H4 (cell line): Measurements from ENCODE around the gene PPP6R2. TPM values are rescaled to one million over a fixed set of nuclear protein-coding genes. Genes with fewer than 3 reads are reported as not detected.
"Not testable (repeated sequence)": the region's sequence is repeated elsewhere in the genome, so short reads cannot be mapped to it uniquely, and the experiment has no call there.

ENCODE experiments used
- DNase-seq: peaks from one replicate; pipeline ENCODE4 v3.0.0-alpha.2; 2015; ENCODE audit warnings: low spot score
- total RNA-seq: library from RNA; depleted of rRNA; stranded (reverse); fragments of >200 nt; shearing (Covaris generic); gene quantifications from 2 replicates; pipeline ENCODE4 v1.2.3, GENCODE V29; 2014

PPP6R2 gene
- total RNA-seq, 1 experiment from 2014 or later = 22.9 TPM

DNA sequence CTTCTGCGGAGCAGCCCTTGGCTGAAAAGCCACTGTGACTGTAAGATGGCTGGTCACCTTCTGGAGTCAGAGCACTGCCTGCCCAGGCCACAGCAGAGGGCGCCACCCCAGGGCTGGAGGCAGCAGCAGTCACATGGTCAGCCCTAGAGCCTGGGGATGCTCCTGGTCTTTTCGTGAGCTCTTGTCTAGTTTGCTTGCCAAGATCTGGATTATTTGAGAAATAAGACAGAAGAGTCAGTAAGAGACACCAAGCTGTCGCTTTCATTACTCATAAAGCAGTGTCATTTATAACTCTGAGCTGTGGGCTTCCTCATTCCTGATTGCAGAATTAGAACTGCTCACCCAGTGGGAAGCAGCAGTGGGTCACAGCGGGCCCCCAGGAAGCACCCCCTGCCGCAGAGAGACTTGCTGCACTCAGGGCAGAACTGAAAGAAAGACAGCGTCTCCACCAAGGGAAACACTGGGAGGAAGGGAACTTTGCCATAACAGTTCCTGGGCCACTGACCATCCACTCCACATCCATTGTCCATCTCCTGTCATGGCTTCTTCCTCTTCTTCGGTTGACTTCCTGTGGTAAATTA is 56.7 kb downstream of the PPP6R2 start:
- DNase-seq = peak; percentile 27

DNA sequence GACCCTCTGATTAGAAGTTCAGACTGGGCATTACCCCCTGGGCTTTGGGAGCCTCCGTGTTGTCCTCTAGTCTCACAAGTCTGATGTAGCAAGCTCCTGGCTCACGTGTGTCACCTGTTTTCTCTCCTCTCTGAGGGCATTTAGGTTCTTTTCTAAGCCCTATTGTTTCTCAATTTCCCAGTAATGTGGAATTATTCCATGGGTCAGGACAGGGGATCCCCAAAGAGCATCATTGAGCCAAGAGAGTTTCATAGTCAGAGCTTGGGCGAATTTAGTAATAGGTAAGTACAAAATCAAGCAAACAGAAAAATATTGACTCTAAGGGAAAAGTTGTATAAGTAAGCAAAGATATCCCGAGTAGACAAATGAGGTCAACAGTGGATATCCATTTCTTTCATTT is 57.3 kb downstream of the PPP6R2 start:
- DNase-seq = no peak

GRCh38 chr22:50400931-50401330 is 57.8 kb downstream of the PPP6R2 start:
- no peak for DNase-seq

- DNase-seq = no peak
Measured at GRCh38 chr22:50401907-50402306, 58.8 kb downstream of the PPP6R2 start.

- DNase-seq = no peak
Measured at GRCh38 chr22:50403701-50404101, 60.6 kb downstream of the PPP6R2 start.

GRCh38 chr22:50406416-50407170 is 63.5 kb downstream of the PPP6R2 start:
- no peak for DNase-seq

DNA sequence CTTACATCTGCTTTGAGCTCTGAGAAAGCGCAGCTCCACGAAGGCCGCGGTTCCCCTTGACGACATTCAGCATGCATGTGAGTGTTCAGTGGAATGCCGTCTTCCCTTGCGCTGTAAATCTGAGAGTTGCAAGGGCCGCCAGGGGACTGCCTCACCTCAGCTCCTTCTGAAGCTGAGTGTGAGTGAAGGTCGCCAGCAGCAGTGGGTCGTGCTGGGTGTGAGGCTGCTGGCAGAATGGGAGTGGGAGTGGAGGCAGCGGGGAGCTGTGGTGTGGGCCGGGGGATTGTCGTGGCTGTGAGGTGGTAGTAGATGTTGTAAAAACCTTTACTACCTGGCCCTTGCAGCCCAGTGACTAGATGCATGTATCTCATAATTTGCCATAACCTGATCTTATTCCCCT is 65.2 kb downstream of the PPP6R2 start:
- DNase-seq = no peak

GRCh38 chr22:50408954-50409353 is 65.8 kb downstream of the PPP6R2 start:
- not testable (repeated sequence) for DNase-seq

DNA sequence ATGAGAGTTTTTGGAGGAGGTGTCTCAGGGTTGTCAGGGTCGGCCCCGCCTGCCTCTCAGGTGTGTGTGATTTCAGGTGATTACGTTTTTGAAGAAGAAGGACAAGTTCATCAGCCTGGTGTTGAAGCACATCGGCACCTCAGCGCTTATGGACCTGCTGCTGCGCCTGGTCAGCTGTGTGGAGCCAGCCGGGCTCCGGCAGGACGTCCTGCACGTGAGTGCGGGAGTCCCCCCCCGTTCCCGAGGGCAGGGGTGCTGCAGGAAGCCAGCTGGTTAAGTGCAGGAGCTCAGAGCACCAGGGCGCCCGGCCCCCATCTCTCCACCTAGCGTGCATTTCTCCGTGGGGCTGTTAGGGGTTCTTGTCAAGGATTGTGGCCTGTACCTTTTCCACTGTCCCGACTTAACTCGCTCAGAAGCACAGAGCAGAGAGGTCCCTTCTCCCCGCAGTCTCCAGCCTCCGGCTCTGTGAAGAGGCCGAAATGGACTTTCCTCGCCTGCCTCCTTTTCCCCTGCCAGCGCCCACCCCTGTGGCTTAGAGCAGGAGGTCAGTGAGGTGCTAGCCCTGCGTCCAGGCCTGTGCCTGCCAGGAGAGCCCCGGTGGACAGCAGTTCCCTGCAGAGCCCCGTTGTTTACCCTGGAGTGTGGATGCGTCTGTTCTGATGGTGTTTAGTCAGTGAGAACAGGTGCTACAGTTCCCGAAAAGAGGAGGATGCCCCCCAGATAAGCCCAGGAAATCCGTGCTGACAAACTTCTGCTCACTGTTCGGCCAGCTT is 71.5 kb downstream of the PPP6R2 start:
- no peak for DNase-seq

DNA sequence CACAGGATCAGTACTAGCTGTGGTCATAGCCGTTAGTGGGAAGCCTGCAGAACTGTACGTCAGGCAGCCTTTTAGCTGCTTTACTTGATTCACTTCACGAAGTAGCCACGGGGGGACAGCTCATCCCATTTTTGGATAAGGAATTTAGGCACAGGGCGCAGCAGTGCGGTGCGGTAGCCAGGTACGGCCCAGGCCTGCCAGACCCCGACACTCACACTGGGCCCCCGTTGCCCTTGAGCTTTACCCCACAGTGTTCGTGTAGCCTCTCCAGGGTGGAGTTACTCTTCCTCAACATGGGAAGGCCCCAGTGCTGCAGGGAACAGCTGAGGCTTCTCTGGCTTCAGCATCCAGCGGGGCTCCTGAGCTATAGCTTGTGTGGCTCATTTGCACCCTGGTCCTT is 72.3 kb downstream of the PPP6R2 start:
- DNase-seq = no peak

DNA sequence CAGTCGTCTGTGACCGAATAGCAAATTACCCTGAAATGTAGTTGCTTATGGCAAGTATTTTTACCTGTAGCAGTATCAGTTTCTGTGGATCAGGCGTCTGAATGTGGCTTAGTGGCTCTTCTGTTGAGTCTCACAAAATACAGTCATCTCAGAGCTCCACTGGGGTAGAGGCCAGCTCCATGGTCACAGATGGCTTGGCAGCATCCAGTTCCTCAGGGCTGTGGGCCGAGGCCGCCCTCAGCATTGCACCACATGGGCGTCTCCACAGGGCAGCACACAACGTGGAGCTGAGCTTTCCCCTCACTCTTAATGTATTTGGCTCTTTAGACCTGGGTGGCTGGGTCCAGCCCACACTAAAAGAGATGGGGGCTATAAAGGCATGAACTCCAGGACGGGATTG is 73.9 kb downstream of the PPP6R2 start:
- no peak for DNase-seq

- no peak for DNase-seq
Measured at GRCh38 chr22:50417411-50418210, 74.5 kb downstream of the PPP6R2 start.

DNA sequence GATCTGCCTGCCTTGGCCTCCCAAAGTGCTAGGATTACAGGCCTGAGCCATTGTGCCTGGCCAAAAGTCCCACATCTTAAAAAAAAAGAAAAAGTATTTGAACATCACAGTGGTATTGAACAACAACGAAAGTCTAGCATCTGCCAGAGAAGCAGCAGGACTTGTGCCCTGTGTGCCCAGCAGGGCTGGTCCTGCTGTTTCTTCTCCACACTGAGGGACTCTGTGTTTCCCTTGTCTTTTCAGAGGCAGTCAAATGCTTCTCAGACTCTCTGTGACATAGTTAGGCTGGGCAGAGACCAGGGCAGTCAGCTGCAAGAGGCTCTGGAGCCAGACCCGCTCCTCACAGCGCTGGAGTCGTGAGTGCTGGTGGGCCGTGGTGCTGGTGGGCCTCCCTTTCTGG is 75.5 kb downstream of the PPP6R2 start:
- DNase-seq = no peak

DNA sequence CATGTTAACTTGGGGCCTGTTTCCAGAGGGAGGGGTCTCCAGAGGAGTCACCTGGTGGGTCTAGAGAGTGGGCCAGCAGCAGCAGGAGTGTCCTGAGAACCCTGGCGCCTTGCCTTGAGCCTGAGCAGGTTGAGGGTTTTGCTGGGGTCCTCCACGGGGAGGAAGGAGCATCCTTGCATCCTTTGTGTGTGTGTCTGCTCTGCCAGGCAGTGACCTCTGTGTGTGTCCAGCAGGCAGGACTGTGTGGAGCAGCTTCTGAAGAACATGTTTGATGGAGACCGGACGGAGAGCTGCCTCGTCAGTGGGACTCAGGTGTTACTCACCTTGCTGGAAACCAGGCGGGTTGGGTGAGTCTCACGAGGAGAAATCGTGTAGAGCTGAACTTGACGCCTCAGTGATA is 76.0 kb downstream of the PPP6R2 start:
- no peak for DNase-seq

- no peak for DNase-seq
Measured at GRCh38 chr22:50420015-50420414, 76.9 kb downstream of the PPP6R2 start.

DNA sequence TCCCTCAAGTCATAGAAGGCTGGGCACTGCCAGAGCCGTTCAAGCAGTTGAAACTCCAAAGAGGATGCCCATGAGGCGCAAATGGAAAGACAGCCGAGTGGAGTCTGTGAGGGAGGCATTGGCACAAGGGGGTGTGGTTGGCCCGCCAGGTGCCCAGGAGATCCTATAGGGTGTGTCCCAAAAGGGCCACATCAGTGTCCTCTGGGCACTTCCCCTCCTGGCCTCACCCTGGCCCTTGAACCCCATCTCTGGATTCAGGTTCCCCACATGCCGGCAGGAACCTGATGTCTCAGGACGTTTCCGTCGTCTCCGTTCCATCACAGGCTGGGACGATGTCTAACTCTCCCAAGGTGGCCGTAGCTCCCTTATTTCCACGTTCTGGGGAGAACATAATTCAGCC is 77.5 kb downstream of the PPP6R2 start:
- DNase-seq = no peak

DNA sequence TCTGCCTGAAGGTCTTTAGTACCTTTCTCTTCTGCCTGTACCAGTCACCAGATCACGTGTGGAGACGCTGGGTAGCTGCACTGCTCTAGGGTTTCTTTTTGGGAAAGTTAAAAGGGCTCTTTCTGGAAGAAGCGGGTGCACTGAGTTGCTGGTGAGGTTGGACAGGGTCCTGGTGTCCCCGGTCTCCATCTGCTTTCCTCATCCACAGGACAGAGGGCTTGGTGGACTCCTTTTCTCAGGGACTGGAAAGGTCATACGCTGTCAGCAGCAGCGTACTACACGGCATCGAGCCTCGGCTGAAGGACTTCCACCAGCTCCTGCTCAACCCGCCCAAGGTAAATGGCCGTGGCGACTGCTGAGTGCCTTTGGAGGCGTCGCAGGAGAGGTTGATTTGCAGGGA is 78.9 kb downstream of the PPP6R2 start:
- no peak for DNase-seq

- no peak for DNase-seq
Measured at GRCh38 chr22:50422961-50423815, 80.1 kb downstream of the PPP6R2 start.

DNA sequence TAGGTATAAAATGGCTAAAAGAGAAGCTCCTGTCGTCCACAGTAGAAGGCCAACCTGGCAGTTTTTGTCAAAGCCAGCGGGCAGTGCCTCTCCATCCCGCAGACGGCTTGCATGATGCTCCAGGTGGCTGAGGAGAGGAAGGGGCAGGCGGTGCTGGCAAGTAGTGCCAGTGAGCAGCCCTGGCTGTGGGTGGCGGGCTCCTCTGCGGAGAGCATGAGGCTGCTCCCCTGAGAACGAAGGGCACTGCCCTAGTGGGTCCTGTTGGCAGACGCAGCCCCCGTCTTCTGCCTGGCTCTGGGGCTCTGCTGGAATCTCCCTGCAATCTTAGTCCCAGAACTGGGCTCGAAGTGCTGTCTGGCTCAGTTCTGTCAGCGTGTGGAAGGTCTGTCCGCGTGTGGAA is 80.8 kb downstream of the PPP6R2 start:
- DNase-seq = no peak

GRCh38 chr22:50425179-50425916 is 82.2 kb downstream of the PPP6R2 start:
- no peak for DNase-seq
